DND-41 (cell line): ENCODE results near the gene DEK.

Source experiments
- CTCF ChIP-seq: IDR thresholded peaks from 2 replicates; pipeline ENCODE4 v1.5.1; 2012; ENCODE audit warnings: borderline replicate concordance, low read length, moderate library complexity, mild to moderate bottlenecking; ENCODE audit not compliant: poor library complexity, severe bottlenecking; ENCODE audit errors: extremely low read depth
- EZH2 ChIP-seq: IDR thresholded peaks from 3 replicates; pipeline ENCODE4 v1.6.1; 2012; ENCODE audit warnings: borderline replicate concordance, low read depth, mild to moderate bottlenecking, moderate library complexity, low read length, inconsistent platforms; ENCODE audit not compliant: severe bottlenecking

GRCh38 chr6:18263418-18264218 is 712 bp downstream of the DEK start:
- TF ChIP-seq CTCF (no peak), EZH2 (no peak)
